Stimulated activated CD8-positive, alpha-beta memory T cell treated with anti-CD3 and anti-CD28 coated beads, Interleukin-15, amount 100 ng/mL, for 1 hour (primary cell): ENCODE results near the gene ATP10D.

ENCODE experiments used
- DNase-seq: peaks from one replicate; pipeline ENCODE4 v3.0.0-alpha.2; 2020; ENCODE audit warnings: low read depth

ATP10D gene

GRCh38 chr4:47590325-47590724 is 105.2 kb downstream of the ATP10D start:
- DNase-seq, result no peak

- DNase-seq, result no peak
Measured at GRCh38 chr4:47597696-47598095, 112.6 kb downstream of the ATP10D start.

- DNase-seq, result no peak
Measured at GRCh38 chr4:47598320-47598719, 113.2 kb downstream of the ATP10D start.

GRCh38 chr4:47598896-47599295 is 113.8 kb downstream of the ATP10D start:
- DNase-seq, result no peak

- DNase-seq, result no peak
Measured at GRCh38 chr4:47606482-47606881, 121.4 kb downstream of the ATP10D start.

- DNase-seq, result no peak
Measured at GRCh38 chr4:47612116-47613023, 127.3 kb downstream of the ATP10D start.

DNA sequence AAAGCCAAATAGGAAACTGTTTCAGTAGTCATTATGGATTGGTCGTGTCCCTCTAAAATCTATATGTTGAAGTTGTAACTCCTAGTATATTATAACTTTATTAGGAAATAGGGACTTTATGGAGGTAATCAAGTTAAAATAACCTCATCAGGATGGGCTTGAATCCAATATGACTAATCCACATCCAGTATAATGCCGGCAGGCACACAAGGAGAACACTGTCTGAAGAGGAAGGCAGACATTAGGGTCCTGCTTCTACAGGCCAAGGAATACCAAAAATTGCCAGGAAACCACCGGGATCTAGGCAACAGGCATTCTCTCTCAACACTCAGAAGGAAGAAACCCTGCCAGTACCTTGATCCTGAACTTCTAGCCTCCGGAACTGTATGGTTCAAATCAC is 130.3 kb downstream of the ATP10D start:
- no peak for DNase-seq

DNA sequence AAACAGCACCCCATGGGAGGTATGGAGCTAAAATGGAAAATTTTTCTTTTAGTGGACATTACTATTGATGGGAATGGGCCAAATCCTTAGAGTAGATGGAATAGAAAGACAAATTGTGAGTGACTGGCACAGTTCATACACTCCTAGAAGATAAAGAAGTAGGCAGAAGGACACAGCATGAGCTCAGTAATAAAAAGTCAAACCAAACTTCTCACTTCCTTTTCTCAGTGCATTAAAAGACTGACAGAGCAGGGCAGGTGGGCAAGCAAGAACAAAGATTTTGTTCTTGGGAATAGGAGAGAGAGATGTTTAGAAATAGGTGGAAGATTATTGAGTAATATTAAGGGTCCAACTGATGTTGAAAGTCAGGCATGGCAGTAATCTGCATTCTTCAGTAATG is 132.5 kb downstream of the ATP10D start:
- DNase-seq, result no peak

- DNase-seq, result no peak
Measured at GRCh38 chr4:47619691-47620090, 134.6 kb downstream of the ATP10D start.

DNA sequence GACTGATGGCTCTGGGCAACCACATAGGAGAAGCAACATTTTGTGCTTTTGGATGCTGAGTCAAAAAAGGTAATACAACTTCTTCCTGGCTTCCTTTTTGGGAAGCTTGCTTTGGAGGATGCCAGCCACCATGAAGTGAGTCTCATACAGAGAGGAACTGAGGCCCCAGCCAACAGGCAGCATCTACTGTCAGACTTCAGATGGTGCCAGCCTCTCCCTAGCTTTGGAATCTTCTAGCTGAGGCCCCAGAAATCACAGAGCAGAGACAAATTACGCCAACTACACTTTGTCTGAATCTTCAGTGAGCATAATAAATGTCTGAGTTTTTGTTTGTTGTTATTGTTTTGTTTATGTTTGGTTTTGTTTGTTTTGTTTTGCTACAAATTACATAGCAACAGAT is 136.1 kb downstream of the ATP10D start:
- no peak for DNase-seq

GRCh38 chr4:47624031-47624441 is 139.0 kb downstream of the ATP10D start:
- no peak for DNase-seq

DNA sequence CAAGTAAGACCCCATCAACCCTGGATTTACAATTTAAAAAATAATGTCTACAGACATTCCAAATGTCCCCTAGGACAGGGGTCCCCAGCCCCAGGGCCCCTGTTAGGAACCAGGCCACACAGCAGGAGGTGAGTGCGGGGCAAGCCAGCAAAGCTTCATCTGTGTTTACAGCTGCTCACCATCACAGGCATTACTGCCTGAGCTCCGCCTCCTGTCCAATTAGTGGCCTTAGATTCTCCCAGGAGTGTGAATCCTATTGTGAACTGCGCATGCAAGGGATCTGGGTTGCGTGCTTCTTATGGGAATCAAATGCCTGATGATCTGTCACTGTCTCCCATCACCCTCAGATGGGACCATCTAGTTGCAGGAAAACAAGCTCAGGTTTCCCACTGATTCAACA is 146.1 kb downstream of the ATP10D start:
- no peak for DNase-seq

DNA sequence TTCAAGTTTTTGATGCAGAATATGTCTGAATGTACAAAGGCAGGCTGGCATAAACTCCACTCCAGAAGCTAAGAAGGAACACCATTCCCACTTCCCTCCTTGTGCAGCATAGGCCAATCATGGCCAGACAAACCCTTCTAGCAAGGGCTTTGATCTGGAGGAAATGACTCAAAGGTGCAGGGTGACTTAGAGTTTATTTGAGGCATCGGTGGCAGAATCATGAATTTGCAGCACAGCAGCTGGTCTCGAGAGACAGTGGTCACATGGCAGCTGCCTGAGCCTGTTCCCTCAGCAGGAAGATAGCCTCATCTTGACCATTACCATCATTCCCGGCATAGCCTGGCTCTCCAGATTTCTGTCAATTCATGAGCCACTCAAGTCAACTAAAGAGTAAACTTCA is 154.5 kb downstream of the ATP10D start:
- no peak for DNase-seq

DNA sequence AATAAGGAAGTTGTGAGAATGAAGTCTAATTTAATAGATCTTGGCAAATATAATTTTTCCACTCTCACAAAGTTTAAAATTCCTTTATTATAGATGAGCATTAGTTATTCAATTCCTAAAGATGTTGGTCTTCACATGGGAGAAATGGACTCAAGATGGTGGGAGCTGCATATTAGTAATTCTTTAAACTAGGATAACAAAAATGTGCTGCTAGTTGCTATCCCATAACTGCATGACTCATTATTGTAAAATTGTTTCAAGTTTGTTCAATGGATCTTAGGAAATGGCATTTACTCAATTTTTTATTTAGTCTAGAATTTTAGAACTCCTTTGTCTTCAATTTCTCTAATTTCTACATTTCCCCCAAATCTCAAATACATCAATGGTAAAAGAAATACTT is 155.8 kb downstream of the ATP10D start:
- DNase-seq, result no peak

GRCh38 chr4:47641755-47642154 is 156.7 kb downstream of the ATP10D start:
- DNase-seq, result no peak

GRCh38 chr4:47642191-47642830 is 157.2 kb downstream of the ATP10D start:
- DNase-seq, result no peak
